CD14-positive monocyte (primary cell): ENCODE results near the gene ZNF124. TPM values are rescaled to one million over a fixed set of nuclear protein-coding genes. Genes with fewer than 3 reads are reported as not detected.

Experiments used
- DNase-seq, 3 donors: peaks; one replicate each; pipeline ENCODE4 v3.0.0-alpha.2; 2011 to 2022
- H2AFZ ChIP-seq: 2 replicates; pipeline ENCODE4 v1.6.0; 2012; ENCODE audit warnings: mild to moderate bottlenecking, low read depth, low read length, inconsistent platforms; ENCODE audit not compliant: insufficient read depth, poor library complexity, severe bottlenecking
- H3K27ac ChIP-seq, 2 donors: 1 replicate in 1 of 2; 2 replicates in 1 of 2; pipeline ENCODE4 v1.5.1; 2012 to 2013; ENCODE audit warnings: low read length in 2 of 2, control low read depth in 1 of 2, inconsistent platforms in 1 of 2, low read depth in 1 of 2, mild to moderate bottlenecking in 1 of 2
- H3K27me3 ChIP-seq, 2 donors: one replicate each; pipeline versions ENCODE4 v1.6.0 to v1.6.1; 2011 to 2013; ENCODE audit warnings: low read length in 2 of 2; ENCODE audit not compliant: control insufficient read depth in 2 of 2, insufficient read depth in 2 of 2
- H3K36me3 ChIP-seq, 2 donors: replicated peaks in 1 of 2; 1 replicate in 1 of 2; 2 replicates in 1 of 2; pipeline versions ENCODE4 v1.5.1 to v1.6.1; 2012 to 2013; ENCODE audit warnings: low read length in 2 of 2, control low read depth in 1 of 2, inconsistent platforms in 1 of 2, mild to moderate bottlenecking in 1 of 2; ENCODE audit not compliant: insufficient read depth in 2 of 2, control insufficient read depth in 1 of 2
- H3K4me1 ChIP-seq, 2 donors: 1 replicate in 1 of 2; 2 replicates in 1 of 2; pipeline versions ENCODE4 v1.5.1 to v1.6.1; 2012 to 2013; ENCODE audit warnings: low read length in 2 of 2, control low read depth in 1 of 2, inconsistent platforms in 1 of 2, mild to moderate bottlenecking in 1 of 2, moderate library complexity in 1 of 2; ENCODE audit not compliant: insufficient read depth in 2 of 2, control insufficient read depth in 1 of 2
- H3K4me2 ChIP-seq: replicated peaks from 2 replicates; pipeline ENCODE3; 2012; ENCODE audit warnings: low read length, moderate library complexity, mild to moderate bottlenecking; ENCODE audit not compliant: poor library complexity, severe bottlenecking; ENCODE audit errors: extremely low read depth
- H3K4me3 ChIP-seq, 3 experiments: fragments of 200-600 bp in 1 of 3; sonication (generic) in 1 of 3; replicated peaks in 1 of 3; 1 replicate in 2 of 3; 2 replicates in 1 of 3; pipeline ENCODE4 v1.5.1; 2011 to 2013; ENCODE audit warnings: low read length in 3 of 3, mild to moderate bottlenecking in 3 of 3, control low read depth in 2 of 3, low read depth in 2 of 3, inconsistent platforms in 1 of 3, moderate library complexity in 1 of 3
- H3K79me2 ChIP-seq: 2 replicates; pipeline ENCODE4 v1.6.0; 2012; ENCODE audit warnings: mild to moderate bottlenecking, control low read depth, inconsistent platforms, low read length, moderate library complexity; ENCODE audit not compliant: insufficient read depth
- H3K9ac ChIP-seq: 2 replicates; pipeline ENCODE4 v1.6.0; 2017; ENCODE audit warnings: low read length, mild to moderate bottlenecking; ENCODE audit not compliant: insufficient read depth, poor library complexity, severe bottlenecking
- H3K9me3 ChIP-seq, 2 donors: replicated peaks in 1 of 2; 1 replicate in 1 of 2; 2 replicates in 1 of 2; pipeline versions ENCODE4 v1.5.1 to v1.6.1; 2012 to 2013; ENCODE audit warnings: low read length in 2 of 2, control low read depth in 1 of 2; ENCODE audit not compliant: control insufficient read depth in 1 of 2, insufficient read depth in 1 of 2
- H4K20me1 ChIP-seq: 2 replicates; pipeline ENCODE4 v1.6.0; 2012; ENCODE audit warnings: mild to moderate bottlenecking, low read length, control low read depth, moderate library complexity; ENCODE audit not compliant: insufficient read depth
- H3K27ac Mint-ChIP-seq, 7 donors: one replicate each; pipeline ENCODE4 v1.8.0; 2020; ENCODE audit warnings: mild to moderate bottlenecking in 7 of 7, mixed read lengths in 7 of 7, moderate library complexity in 6 of 7, inconsistent platforms in 2 of 7
- H3K27me3 Mint-ChIP-seq, 3 donors: one replicate each; pipeline ENCODE4 v1.8.0; 2021 to 2022; ENCODE audit warnings: low read depth in 3 of 3, mild to moderate bottlenecking in 3 of 3, mixed read lengths in 3 of 3, moderate library complexity in 3 of 3, inconsistent platforms in 1 of 3
- H3K36me3 Mint-ChIP-seq, 2 donors: one replicate each; pipeline ENCODE4 v1.8.0; 2020; ENCODE audit warnings: mixed read lengths in 2 of 2, inconsistent platforms in 1 of 2, mild to moderate bottlenecking in 1 of 2
- H3K4me1 Mint-ChIP-seq: one replicate; pipeline ENCODE4 v1.8.0; 2020; ENCODE audit warnings: mild to moderate bottlenecking, mixed read lengths
- H3K4me3 Mint-ChIP-seq, 2 donors: one replicate each; pipeline ENCODE4 v1.8.0; 2020; ENCODE audit warnings: mild to moderate bottlenecking in 2 of 2, mixed read lengths in 2 of 2, moderate library complexity in 1 of 2
- H3K9me3 Mint-ChIP-seq, 7 donors: one replicate each; pipeline ENCODE4 v1.8.0; 2020 to 2022; ENCODE audit warnings: mixed read lengths in 7 of 7, mild to moderate bottlenecking in 6 of 7, moderate library complexity in 6 of 7, inconsistent platforms in 2 of 7
- WGBS: methylation state at CpG from one replicate; pipeline ENCODE4 v1.1.5; 2013; ENCODE audit warnings: missing lambda C conversion rate; ENCODE audit not compliant: insufficient coverage; 5-methylcytosine and 5-hydroxymethylcytosine counted together
- intact Hi-C, 2 donors: fragments of 100-400 bp; cut with micrococcal nuclease; formaldehyde crosslinking; loops; one replicate each; pipeline versions ENCODE4 v1.15.0 to v1.15.1; 2023
- polyA plus RNA-seq, 3 donors: library from polyadenylated mRNA; depleted of rRNA in 1 of 3; unstranded in 2 of 3; stranded (reverse) in 1 of 3; fragments of 300-500 nt in 2 of 3; fragments of >200 nt in 1 of 3; fragmentation: Illumina TruSeq in 2 of 3; gene quantifications; 1 replicate in 2 of 3; 2 replicates in 1 of 3; pipeline ENCODE4 v1.2.3, GENCODE V29; 2012 to 2021
- TF ChIP-seq, protein P1 (sequence below): fragments of 200-600 bp; IDR thresholded peaks from one replicate; pipeline ENCODE4 v1.8.0; 2022; ENCODE audit warnings: antibody characterized with exemption, mild to moderate bottlenecking

ZNF124 gene
- polyA plus RNA-seq, 3 donors: 2.6 to 5.5 (median 5.2) TPM

GRCh38 chr1:247218121-247218651, 46.4 kb upstream of the ZNF124 start:
- H3K9me3 ChIP-seq: peaks cover 12 to 14% of the 10 kb centered on the region in 2 donors
- intact Hi-C loops: loop anchor here in 1 of 2 donors (10.0 kb wide), 1 partner anchor 113 kb away; the partner anchor contains the start of gene ZNF669
- H3K4me3 Mint-ChIP-seq: no peak overlapping the region

DNA sequence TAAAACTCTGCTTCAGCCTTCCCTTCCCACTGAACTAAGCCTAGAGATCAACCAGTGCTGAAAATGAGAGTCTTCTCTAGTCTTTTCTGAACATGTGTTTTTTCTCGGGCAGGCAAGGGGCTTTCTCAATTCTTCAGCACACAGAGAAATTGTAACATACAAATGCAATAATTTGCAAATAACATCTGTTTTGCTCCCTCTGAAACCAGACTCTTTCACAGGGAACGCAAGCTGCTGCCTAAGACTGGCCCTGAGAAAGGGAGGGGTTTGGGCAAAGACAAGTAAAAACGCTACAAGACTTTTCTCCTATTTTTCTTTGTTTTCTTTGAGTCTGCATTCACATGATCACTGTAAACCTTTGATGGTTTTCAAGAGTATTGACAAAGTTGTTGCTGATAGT, 44.4 kb upstream of the ZNF124 start:
- Histone ChIP-seq H3K9ac (no peak overlapping the region), H3K9me3 (peaks cover 1 to 2% of the 10 kb centered on the region in 2 donors), H3K4me3 (no peak overlapping the region), H3K27me3 (no peaks in the 10 kb centered on the region), H3K27ac (no peak overlapping the region), H3K4me1 (peaks cover 4 to 8% of the 10 kb centered on the region in 2 donors), H3K36me3 (no peaks in the 10 kb centered on the region), H3K79me2 (no peaks in the 10 kb centered on the region), H3K4me2 (no peak overlapping the region), H2AFZ (no peak overlapping the region), H4K20me1 (no peaks in the 10 kb centered on the region)
- peaks cover 0 to 1% (median 0%) of the 10 kb centered on the region in 3 donors for H3K27me3 Mint-ChIP-seq
- no peaks in the 10 kb centered on the region for H3K36me3 Mint-ChIP-seq
- H3K4me3 Mint-ChIP-seq: no peak overlapping the region
- DNase-seq: no peak
- intact Hi-C loops: loop anchor here in 1 of 2 donors (10.0 kb wide), 1 partner anchor 111 kb away; the partner anchor contains the start of gene ZNF669
- 100% methylated on average over 1 of the region's 3 CpGs for WGBS
- peaks cover 13% of the 10 kb centered on the region for H3K4me1 Mint-ChIP-seq
- TF ChIP-seq, protein P1, sequence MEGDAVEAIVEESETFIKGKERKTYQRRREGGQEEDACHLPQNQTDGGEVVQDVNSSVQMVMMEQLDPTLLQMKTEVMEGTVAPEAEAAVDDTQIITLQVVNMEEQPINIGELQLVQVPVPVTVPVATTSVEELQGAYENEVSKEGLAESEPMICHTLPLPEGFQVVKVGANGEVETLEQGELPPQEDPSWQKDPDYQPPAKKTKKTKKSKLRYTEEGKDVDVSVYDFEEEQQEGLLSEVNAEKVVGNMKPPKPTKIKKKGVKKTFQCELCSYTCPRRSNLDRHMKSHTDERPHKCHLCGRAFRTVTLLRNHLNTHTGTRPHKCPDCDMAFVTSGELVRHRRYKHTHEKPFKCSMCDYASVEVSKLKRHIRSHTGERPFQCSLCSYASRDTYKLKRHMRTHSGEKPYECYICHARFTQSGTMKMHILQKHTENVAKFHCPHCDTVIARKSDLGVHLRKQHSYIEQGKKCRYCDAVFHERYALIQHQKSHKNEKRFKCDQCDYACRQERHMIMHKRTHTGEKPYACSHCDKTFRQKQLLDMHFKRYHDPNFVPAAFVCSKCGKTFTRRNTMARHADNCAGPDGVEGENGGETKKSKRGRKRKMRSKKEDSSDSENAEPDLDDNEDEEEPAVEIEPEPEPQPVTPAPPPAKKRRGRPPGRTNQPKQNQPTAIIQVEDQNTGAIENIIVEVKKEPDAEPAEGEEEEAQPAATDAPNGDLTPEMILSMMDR: no peak
- no peak overlapping the region for H3K27ac Mint-ChIP-seq
- peaks cover 0 to 12% (median 6%) of the 10 kb centered on the region in 7 donors for H3K9me3 Mint-ChIP-seq

More at GRCh38 chr1:247218121-247218651, 46.4 kb upstream of the ZNF124 start:
- Histone ChIP-seq H3K27ac (no peak overlapping the region), H3K4me1 (peaks cover 4 to 8% of the 10 kb centered on the region in 2 donors), H3K4me3 (no peak overlapping the region), H4K20me1 (no peaks in the 10 kb centered on the region), H3K9ac (no peak overlapping the region), H3K4me2 (no peak overlapping the region), H3K36me3 (no peaks in the 10 kb centered on the region), H3K27me3 (no peaks in the 10 kb centered on the region), H3K79me2 (no peaks in the 10 kb centered on the region), H2AFZ (peak overlapping the region; percentile 23)
- peak overlapping the region in 2 of 7 donors; percentile 15 to 38 for H3K27ac Mint-ChIP-seq
- TF ChIP-seq, protein P1: no peak
- peaks cover 4 to 29% (median 16%) of the 10 kb centered on the region in 7 donors for H3K9me3 Mint-ChIP-seq
- peaks cover 11% of the 10 kb centered on the region for H3K4me1 Mint-ChIP-seq
- WGBS: 8% methylated on average over 3 of the region's 6 CpGs
- peak in 2 of 3 donors; percentile 14 to 48 for DNase-seq
- H3K36me3 Mint-ChIP-seq: no peaks in the 10 kb centered on the region
- peaks cover 0 to 2% (median 1%) of the 10 kb centered on the region in 3 donors for H3K27me3 Mint-ChIP-seq
